Ishikawa (cell line): ENCODE measurements around the gene GNG2.

Experiments used
- CEBPB ChIP-seq: IDR thresholded peaks from 2 replicates; pipeline ENCODE4 v1.6.1; 2012
- CREB1 ChIP-seq: IDR thresholded peaks from 2 replicates; pipeline ENCODE4 v1.6.1; 2012; ENCODE audit warnings: low read depth
- EGR1 ChIP-seq: IDR thresholded peaks from 2 replicates; pipeline ENCODE4 v1.6.1; 2012
- EP300 ChIP-seq: IDR thresholded peaks from 2 replicates; pipeline ENCODE4 v1.6.1; 2012; ENCODE audit warnings: borderline replicate concordance
- FOXM1 ChIP-seq: IDR thresholded peaks from 2 replicates; pipeline ENCODE4 v1.6.1; 2012; ENCODE audit warnings: low read depth, borderline replicate concordance
- MAX ChIP-seq: IDR thresholded peaks from 2 replicates; pipeline ENCODE4 v1.6.1; 2012
- NFIC ChIP-seq: IDR thresholded peaks from 2 replicates; pipeline ENCODE4 v1.6.1; 2012
- RAD21 ChIP-seq: IDR thresholded peaks from 2 replicates; pipeline ENCODE4 v1.6.1; 2012; ENCODE audit warnings: low read depth
- REST ChIP-seq: IDR thresholded peaks from 2 replicates; pipeline ENCODE4 v1.6.1; 2012; ENCODE audit warnings: low read depth, mild to moderate bottlenecking
- TAF1 ChIP-seq: IDR thresholded peaks from 2 replicates; pipeline ENCODE4 v1.6.1; 2012; ENCODE audit warnings: low read depth, mild to moderate bottlenecking
- TCF12 ChIP-seq: IDR thresholded peaks from 2 replicates; pipeline ENCODE4 v1.6.1; 2012; ENCODE audit warnings: low read depth
- TEAD4 ChIP-seq: IDR thresholded peaks from 2 replicates; pipeline ENCODE4 v1.6.1; 2012
- USF1 ChIP-seq: IDR thresholded peaks from 2 replicates; pipeline ENCODE4 v1.6.1; 2012
- YY1 ChIP-seq: IDR thresholded peaks from 2 replicates; pipeline ENCODE4 v1.6.1; 2012; ENCODE audit warnings: low read depth
- ZBTB7A ChIP-seq: IDR thresholded peaks from 2 replicates; pipeline ENCODE4 v1.6.1; 2012; ENCODE audit warnings: low read depth

The GNG2 gene

GRCh38 chr14:51962711-51963110, 102.3 kb downstream of the GNG2 start:
- TF ChIP-seq TCF12 (no peak), MAX (no peak), FOXM1 (no peak), CREB1 (no peak)

GRCh38 chr14:51963286-51963685, 102.9 kb downstream of the GNG2 start:
- no peak for TF ChIP-seq CEBPB
- no peak for TF ChIP-seq MAX
- TF ChIP-seq CREB1 = no peak
- TF ChIP-seq TCF12 = no peak
- TF ChIP-seq EP300 = no peak
- no peak for TF ChIP-seq ZBTB7A
- TF ChIP-seq FOXM1 = no peak
- no peak for TF ChIP-seq USF1
- no peak for TF ChIP-seq NFIC
- TF ChIP-seq REST = no peak
- no peak for TF ChIP-seq TAF1
- no peak for TF ChIP-seq TEAD4
- TF ChIP-seq YY1 = no peak
- TF ChIP-seq EGR1 = no peak
- TF ChIP-seq RAD21 = no peak

- TF ChIP-seq CREB1 = no peak
- no peak for TF ChIP-seq REST
- TF ChIP-seq RAD21 = no peak
These were observed 107.1 kb downstream of the GNG2 start for GRCh38 chr14:51967521-51967920.

- no peak for TF ChIP-seq RAD21
- no peak for TF ChIP-seq CEBPB
- TF ChIP-seq CREB1 = no peak
- TF ChIP-seq REST = no peak
- TF ChIP-seq MAX = no peak
- no peak for TF ChIP-seq TAF1
- TF ChIP-seq TCF12 = no peak
- no peak for TF ChIP-seq TEAD4
- TF ChIP-seq YY1 = no peak
- no peak for TF ChIP-seq FOXM1
- TF ChIP-seq ZBTB7A = no peak
These were observed 109.6 kb downstream of the GNG2 start for GRCh38 chr14:51969852-51970540.

GRCh38 chr14:51972566-51972965, 112.2 kb downstream of the GNG2 start:
- no peak for TF ChIP-seq ZBTB7A
- TF ChIP-seq NFIC = no peak
- no peak for TF ChIP-seq TEAD4
- TF ChIP-seq FOXM1 = no peak
- no peak for TF ChIP-seq TCF12
- TF ChIP-seq CREB1 = no peak
- TF ChIP-seq EP300 = no peak
